ENCODE results near the gene USP48. TPM values are rescaled to one million over a fixed set of nuclear protein-coding genes. Genes with fewer than 3 reads are reported as not detected.

The USP48 gene
- total RNA-seq, 4 donors from 2014 or later = 55.2 to 80.9 (median 61.6) TPM

DNA sequence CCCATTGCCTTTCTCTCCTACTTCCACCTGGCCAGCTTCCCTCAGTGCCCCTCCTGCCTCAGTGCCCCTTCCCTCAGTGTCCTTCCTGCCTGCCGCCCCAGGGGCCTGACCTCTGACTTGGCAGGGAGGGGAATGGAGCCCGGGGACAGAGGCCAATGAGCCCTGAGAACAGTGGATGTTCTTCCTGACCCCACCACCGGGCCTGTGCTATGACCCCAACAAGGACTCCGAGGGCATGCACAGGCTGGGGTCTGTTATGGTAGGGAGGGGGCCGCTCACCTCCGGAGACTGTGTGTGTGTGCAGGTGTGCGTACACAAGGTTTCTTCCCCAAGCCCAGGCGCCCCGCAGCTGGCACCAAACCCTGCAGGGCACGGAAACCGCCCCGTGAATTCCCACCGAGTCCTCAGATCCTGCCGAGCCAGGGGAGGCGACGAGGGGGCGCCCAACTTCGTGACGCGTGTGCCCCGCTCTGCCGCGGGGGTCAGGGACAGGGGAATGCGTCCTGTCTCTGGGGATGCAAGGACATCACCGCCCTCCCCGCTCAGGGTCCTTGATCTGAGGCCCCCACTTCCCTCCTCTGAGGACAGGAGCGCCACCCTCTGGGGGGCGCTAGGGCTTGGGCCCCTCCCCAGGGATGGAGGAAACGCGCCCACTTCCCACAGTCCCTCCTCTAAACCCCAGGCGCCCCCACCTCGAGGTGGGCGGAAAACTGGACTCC, 114.6 kb downstream of the USP48 start:
- no peak for TF ChIP-seq CTCF (IDR thresholded peaks at IDR 0.05; ENCODE audit: low read depth)

- TF ChIP-seq CTCF (IDR thresholded peaks at IDR 0.05; ENCODE audit: low read depth) = no peak
These were observed 115.4 kb downstream of the USP48 start for GRCh38 chr1:21667348-21668231.

- no peak for TF ChIP-seq CTCF (IDR thresholded peaks at IDR 0.05; ENCODE audit: low read depth)
These were observed 116.2 kb downstream of the USP48 start for GRCh38 chr1:21666576-21667320.

DNA sequence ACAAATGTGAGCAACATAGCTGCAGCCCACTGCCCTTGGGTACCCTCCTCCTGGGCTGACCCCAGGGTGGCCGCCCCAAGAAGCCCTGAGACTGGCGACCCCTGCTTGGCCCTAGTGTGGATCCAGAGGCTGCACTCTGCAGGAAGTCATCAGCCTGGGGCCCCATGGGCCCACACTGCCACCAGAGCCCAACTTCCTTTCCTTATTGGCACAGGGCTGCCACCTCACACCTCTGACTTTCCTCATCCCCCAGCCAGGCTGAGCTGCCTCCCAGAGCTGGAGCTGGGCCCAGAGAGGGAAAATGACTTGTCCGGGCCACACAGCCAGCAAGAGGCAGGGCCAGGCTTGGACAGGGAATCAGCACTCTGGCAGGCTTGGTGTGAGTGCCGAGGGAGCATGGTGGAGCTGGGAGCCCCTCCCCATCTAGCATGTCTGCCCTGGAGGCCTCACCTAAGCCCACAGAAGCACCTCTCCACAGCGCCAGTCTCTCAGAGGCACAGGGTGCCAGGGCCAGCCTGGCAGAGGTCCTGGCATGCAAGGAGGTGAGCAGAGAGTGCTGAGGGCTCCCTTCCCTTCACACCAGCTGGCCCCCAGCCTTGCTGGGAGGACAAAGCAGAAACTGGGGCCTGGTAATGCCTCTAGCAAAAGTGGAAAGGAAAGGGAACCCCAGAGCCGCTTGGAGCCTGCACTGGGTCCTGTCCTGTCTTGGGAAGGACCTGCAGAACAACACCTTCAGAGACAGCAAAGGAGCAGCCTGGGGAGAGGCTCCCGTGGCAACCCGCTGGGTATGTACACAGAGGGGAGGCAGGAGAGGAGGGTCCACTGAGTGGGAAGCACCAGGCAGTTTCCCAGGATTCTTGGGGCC, 117.0 kb downstream of the USP48 start:
- no peak for TF ChIP-seq CTCF (IDR thresholded peaks at IDR 0.05; ENCODE audit: low read depth)

DNA sequence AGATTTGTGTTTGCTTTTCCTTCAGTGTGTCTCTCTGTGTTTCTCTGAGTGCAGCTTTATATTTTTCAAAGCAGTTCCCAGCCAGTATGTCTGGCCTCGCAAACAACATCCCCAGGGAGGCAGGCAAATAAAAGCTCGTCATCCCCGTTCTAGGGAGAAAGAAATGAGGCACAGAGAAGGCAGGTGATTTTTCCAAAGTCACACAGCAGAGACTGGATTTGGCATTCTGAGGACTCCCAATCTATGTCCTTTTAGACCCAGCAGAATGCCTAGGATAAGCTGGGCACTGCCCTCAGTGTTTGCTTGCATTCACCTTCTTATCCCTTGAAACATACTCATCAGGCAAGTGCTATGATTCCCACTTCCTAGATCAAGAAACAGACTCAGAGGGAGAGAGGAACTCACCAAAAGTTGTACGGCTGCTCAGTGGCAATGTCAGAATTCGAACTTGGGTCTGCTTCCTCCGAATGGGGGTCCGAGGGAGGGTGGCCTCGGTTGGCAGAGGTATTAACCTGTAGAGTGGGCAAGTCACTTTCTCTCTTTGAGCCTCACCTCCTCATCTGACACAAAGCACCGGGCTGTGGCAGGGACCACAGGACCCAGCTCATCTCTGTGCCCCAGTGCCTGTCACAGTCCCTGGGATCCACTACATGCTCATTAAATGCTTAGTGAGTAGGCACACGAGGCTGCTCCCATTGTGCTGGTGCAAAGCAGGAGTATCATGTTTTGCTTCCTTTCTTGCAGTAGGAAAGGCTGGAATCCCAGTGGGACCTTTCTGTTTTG, 118.0 kb downstream of the USP48 start:
- no peak for TF ChIP-seq CTCF (IDR thresholded peaks at IDR 0.05; ENCODE audit: low read depth)
